ENCODE data around the gene GRIK1.

The GRIK1 gene

GRCh38 chr21:29947119-29947518 is 7.3 kb upstream of the GRIK1 start:
- ChIA-PET POLR2A (ENCODE audit: low non-redundant PET) (no interaction called here), CTCF (interaction anchor here (0.7 kb wide), 1 partner anchor 16 kb away, joined by 3 read pairs; no protein-coding TSS in a partner anchor)
- TF ChIP-seq CTCF (conservative IDR thresholded peaks at IDR 0.05; ENCODE audit: low read depth), result no peak
- no peak for DNase-seq (ENCODE audit: low spot score)
- H3K27ac ChIP-seq, result no peak overlapping the region

- ChIA-PET CTCF (interaction anchor here (0.8 kb wide), 1 partner anchor 1142 kb away, joined by 6 read pairs; no protein-coding TSS in a partner anchor), POLR2A (ENCODE audit: low non-redundant PET) (no interaction called here)
- DNase-seq (ENCODE audit: low spot score), result no peak
- no peak overlapping the region for H3K27ac ChIP-seq
- peak; percentile 31 for TF ChIP-seq CTCF (conservative IDR thresholded peaks at IDR 0.05; ENCODE audit: low read depth)
Observed at GRCh38 chr21:29943885-29944284, 4.1 kb upstream of the GRIK1 start.

- ChIA-PET CTCF (interaction anchor here (0.6 to 0.8 kb wide), 2 partner anchors 785 to 1693 kb away, joined by 3 to 6 read pairs; no protein-coding TSS in a partner anchor), POLR2A (ENCODE audit: low non-redundant PET) (no interaction called here)
- no peak for TF ChIP-seq CTCF (conservative IDR thresholded peaks at IDR 0.05; ENCODE audit: low read depth)
- no peak for DNase-seq (ENCODE audit: low spot score)
- no peak overlapping the region for H3K27ac ChIP-seq
Observed at GRCh38 chr21:29942034-29942433, 2.2 kb upstream of the GRIK1 start.

- H3K27ac ChIP-seq, result no peak overlapping the region
- ChIA-PET POLR2A (ENCODE audit: low non-redundant PET) (no interaction called here), CTCF (interaction anchor here (0.7 kb wide), 1 partner anchor 201 kb away, joined by 3 read pairs; no protein-coding TSS in a partner anchor)
- TF ChIP-seq CTCF (conservative IDR thresholded peaks at IDR 0.05; ENCODE audit: low read depth), result no peak
- DNase-seq (ENCODE audit: low spot score), result no peak
Observed at GRCh38 chr21:29940991-29941390, 1.2 kb upstream of the GRIK1 start.

GRCh38 chr21:29940361-29940760 is 565 bp upstream of the GRIK1 start:
- H3K27ac ChIP-seq, result no peak overlapping the region
- CTCF ChIA-PET, result interaction anchor here (0.7 kb wide), 1 partner anchor 201 kb away, joined by 3 read pairs; no protein-coding TSS in a partner anchor
- POLR2A ChIA-PET (ENCODE audit: low non-redundant PET), result interaction anchor here (0.6 kb wide), 1 partner anchor 8 kb away, joined by 3 read pairs; no protein-coding TSS in a partner anchor
- TF ChIP-seq CTCF (conservative IDR thresholded peaks at IDR 0.05; ENCODE audit: low read depth), result no peak
- DNase-seq (ENCODE audit: low spot score), result no peak

- no peak for TF ChIP-seq CTCF (conservative IDR thresholded peaks at IDR 0.05; ENCODE audit: low read depth)
- no peak for DNase-seq (ENCODE audit: low spot score)
- H3K27ac ChIP-seq, result no peak overlapping the region
- CTCF ChIA-PET, result interaction anchor here (0.7 kb wide), 1 partner anchor 119 kb away, joined by 3 read pairs; no protein-coding TSS in a partner anchor
- POLR2A ChIA-PET (ENCODE audit: low non-redundant PET), result no interaction called here
Observed at GRCh38 chr21:29939104-29939923, 482 bp downstream of the GRIK1 start.

All from RWPE1 (cell line).